GM19452 (cell line): Measurements from ENCODE around the gene METTL8.
"Not testable (repeated sequence)": the region's sequence is repeated elsewhere in the genome, so short reads cannot be mapped to it uniquely, and the experiment has no call there.

Experiments used
- ATAC-seq: cut with Tn5 transposase; IDR thresholded peaks from one replicate; pipeline ENCODE4 v1.9.1; 2021; ENCODE audit not compliant: unreplicated experiment

The METTL8 gene

GRCh38 chr2:171402906-171403580, 30.7 kb downstream of the METTL8 start:
- ATAC-seq, result no peak

GRCh38 chr2:171401947-171402346, 31.8 kb downstream of the METTL8 start:
- ATAC-seq, result no peak

- no peak for ATAC-seq
Measured at GRCh38 chr2:171400395-171400794, 33.4 kb downstream of the METTL8 start.

- no peak for ATAC-seq
Measured at GRCh38 chr2:171399292-171399691, 34.5 kb downstream of the METTL8 start.

- ATAC-seq, result no peak
Measured at GRCh38 chr2:171394164-171394740, 39.5 kb downstream of the METTL8 start.

- ATAC-seq, result no peak
Measured at GRCh38 chr2:171393487-171393886, 40.3 kb downstream of the METTL8 start.

GRCh38 chr2:171391532-171391931, 42.3 kb downstream of the METTL8 start:
- no peak for ATAC-seq

GRCh38 chr2:171390941-171391516, 42.8 kb downstream of the METTL8 start:
- ATAC-seq, result no peak

GRCh38 chr2:171389780-171390179, 44.0 kb downstream of the METTL8 start:
- no peak for ATAC-seq

GRCh38 chr2:171389325-171389724, 44.5 kb downstream of the METTL8 start:
- ATAC-seq, result no peak

- no peak for ATAC-seq
Measured at GRCh38 chr2:171387052-171387451, 46.7 kb downstream of the METTL8 start.

- no peak for ATAC-seq
Measured at GRCh38 chr2:171386627-171387026, 47.2 kb downstream of the METTL8 start.

- ATAC-seq, result no peak
Measured at GRCh38 chr2:171383134-171383533, 50.7 kb downstream of the METTL8 start.

- ATAC-seq, result not testable (repeated sequence)
Measured at GRCh38 chr2:171382175-171382574, 51.6 kb downstream of the METTL8 start.

- not testable (repeated sequence) for ATAC-seq
Measured at GRCh38 chr2:171377852-171378251, 55.9 kb downstream of the METTL8 start.

- ATAC-seq, result no peak
Measured at GRCh38 chr2:171367692-171368091, 66.1 kb downstream of the METTL8 start.

GRCh38 chr2:171365778-171366177, 68.0 kb downstream of the METTL8 start:
- no peak for ATAC-seq

- no peak for ATAC-seq
Measured at GRCh38 chr2:171365232-171365631, 68.6 kb downstream of the METTL8 start.

GRCh38 chr2:171362396-171362795, 71.4 kb downstream of the METTL8 start:
- no peak for ATAC-seq

- no peak for ATAC-seq
Measured at GRCh38 chr2:171360905-171361304, 72.9 kb downstream of the METTL8 start.

GRCh38 chr2:171353746-171354145, 80.0 kb downstream of the METTL8 start:
- not testable (repeated sequence) for ATAC-seq

- ATAC-seq, result no peak
Measured at GRCh38 chr2:171348056-171348455, 85.7 kb downstream of the METTL8 start.
